K562 (cell line): ENCODE results near the gene GRK4. TPM values are rescaled to one million over a fixed set of nuclear protein-coding genes. Genes with fewer than 3 reads are reported as not detected.

Source experiments
- BCL6 ChIP-seq: fragments of 250-450 bp; sonication (Bioruptor Pico); IDR thresholded peaks from 2 replicates; pipeline ENCODE4 v1.4.0; 2020
- CBFA2T3 ChIP-seq: fragments of 450-650 bp; IDR thresholded peaks from 2 replicates; pipeline ENCODE4 v1.6.1; 2017
- DIDO1 ChIP-seq: fragments of 450-650 bp; IDR thresholded peaks from 2 replicates; pipeline ENCODE4 v1.6.1; 2016; ENCODE audit warnings: low read depth, missing biosample characterization, missing genetic modification characterization
- HNRNPH1 ChIP-seq: fragments of 200-400 bp; formaldehyde crosslinking; optimal IDR thresholded peaks from 2 replicates; pipeline ENCODE3; 2017; ENCODE audit warnings: low read depth, mild to moderate bottlenecking, low read length, moderate library complexity
- HNRNPK ChIP-seq: fragments of 200-400 bp; formaldehyde crosslinking; IDR thresholded peaks from one replicate; pipeline ENCODE4 v1.6.1; 2018; ENCODE audit warnings: mild to moderate bottlenecking, low read depth, low read length; ENCODE audit not compliant: poor library complexity, severe bottlenecking
- MAX ChIP-seq: sonication (generic); formaldehyde crosslinking; IDR thresholded peaks from 2 replicates; pipeline ENCODE4 v1.9.0; 2022; ENCODE audit warnings: mild to moderate bottlenecking, missing genetic modification reagents
- MYBL2 ChIP-seq, 2 experiments: fragments of 450-650 bp in 1 of 2; sonication (generic) in 1 of 2; formaldehyde crosslinking in 1 of 2; IDR thresholded peaks; 2 replicates each; pipeline versions ENCODE4 v1.6.1 to v1.8.1; 2017 to 2022; ENCODE audit warnings: borderline replicate concordance in 1 of 2, inconsistent platforms in 1 of 2, low read depth in 1 of 2, mild to moderate bottlenecking in 1 of 2, missing genetic modification reagents in 1 of 2, moderate library complexity in 1 of 2
- PHF21A ChIP-seq: fragments of 450-650 bp; IDR thresholded peaks from 2 replicates; pipeline ENCODE4 v1.6.1; 2017; ENCODE audit warnings: low read depth, borderline replicate concordance
- PYGO2 ChIP-seq: fragments of 450-650 bp; IDR thresholded peaks from 2 replicates; pipeline ENCODE4 v1.6.1; 2016; ENCODE audit warnings: mild to moderate bottlenecking, missing genetic modification characterization, moderate library complexity, missing compliant biosample characterization
- RB1 ChIP-seq: fragments of 450-650 bp; IDR thresholded peaks from 2 replicates; pipeline ENCODE4 v1.6.1; 2017; ENCODE audit warnings: low read depth, mild to moderate bottlenecking
- RCOR1 ChIP-seq, 2 experiments: IDR thresholded peaks; 2 replicates each; pipeline ENCODE4 v1.6.1; 2012; ENCODE audit warnings: low read depth in 2 of 2, low read length in 2 of 2, borderline replicate concordance in 1 of 2, improper control_type of control experiment in 1 of 2
- SMARCE1 ChIP-seq: fragments of 450-650 bp; IDR thresholded peaks from 2 replicates; pipeline ENCODE4 v1.7.1; 2016; ENCODE audit warnings: mild to moderate bottlenecking
- SP1 ChIP-seq: sonication (generic); formaldehyde crosslinking; IDR thresholded peaks from 2 replicates; pipeline ENCODE4 v1.8.1; 2022; ENCODE audit warnings: mild to moderate bottlenecking, missing genetic modification reagents
- SPI1 ChIP-seq: IDR thresholded peaks from 2 replicates; pipeline ENCODE4 v1.6.1; 2011; ENCODE audit warnings: low read depth, low read length, control low read depth, borderline replicate concordance
- YY1 ChIP-seq, 3 experiments: IDR thresholded peaks; 2 replicates each; pipeline ENCODE4 v1.6.1; 2011; ENCODE audit warnings: low read length in 2 of 3, mild to moderate bottlenecking in 2 of 3, moderate library complexity in 2 of 3, borderline replicate concordance in 1 of 3, control low read depth in 1 of 3, low read depth in 1 of 3; ENCODE audit not compliant: insufficient read depth in 3 of 3, insufficient replicate concordance in 2 of 3, control insufficient read depth in 1 of 3, insufficient read length in 1 of 3; ENCODE audit errors: extremely low read depth in 1 of 3
- ZBTB1 ChIP-seq: sonication (generic); formaldehyde crosslinking; IDR thresholded peaks from 2 replicates; pipeline ENCODE4 v1.8.1; 2023; ENCODE audit warnings: missing genetic modification reagents, low read depth, mild to moderate bottlenecking, borderline replicate concordance
- ZC3H8 ChIP-seq: fragments of 450-650 bp; IDR thresholded peaks from 2 replicates; pipeline ENCODE4 v1.6.1; 2017
- ZNF354B ChIP-seq: fragments of 250-450 bp; sonication (Bioruptor Pico); IDR thresholded peaks from 2 replicates; pipeline ENCODE4 v1.4.0; 2020
- ZNF655 ChIP-seq: fragments of 250-450 bp; sonication (Bioruptor Pico); IDR thresholded peaks from 2 replicates; pipeline ENCODE4 v1.5.0; 2021
- ZNF766 ChIP-seq: fragments of 200-800 bp; sonication (Bioruptor generic); conservative IDR thresholded peaks from 2 replicates; pipeline ENCODE4 v1.6.1; 2016; ENCODE audit warnings: missing genetic modification characterization, missing compliant biosample characterization
- polyA plus RNA-seq, 8 experiments: library from polyadenylated mRNA; depleted of rRNA in 4 of 8; stranded (reverse) in 5 of 8; unstranded in 3 of 8; fragments of >200 nt; fragmentation: Nextera tagmentation in 2 of 8; fragmentation: Illumina TruSeq in 1 of 8; extraction: Ambion mirVana in 2 of 8; extraction: Trizol in 1 of 8; gene quantifications; 2 replicates each; pipeline versions ENCODE4 v1.2.1 to v1.2.3, GENCODE V29; 2011 to 2014; ENCODE audit warnings: inconsistent platforms in 1 of 8, missing spikeins in 1 of 8
- total RNA-seq, 7 experiments: library from RNA; depleted of rRNA in 6 of 7; stranded (reverse); fragments of >200 nt in 6 of 7; fragmentation: Illumina TruSeq in 2 of 7; extraction: Trizol in 2 of 7; gene quantifications; 2 replicates each; pipeline versions ENCODE4 v1.2.1 to v1.2.3, GENCODE V29; 2011 to 2021; ENCODE audit warnings: low replicate concordance in 1 of 7
- TF ChIP-seq, protein P1 (sequence below): sonication (generic); formaldehyde crosslinking; IDR thresholded peaks from 2 replicates; pipeline ENCODE4 v1.8.0; 2023; ENCODE audit warnings: missing genetic modification reagents, mild to moderate bottlenecking, borderline replicate concordance

Gene GRK4
- total and polyA plus RNA-seq, 9 of the 15 experiments (the other 6 are each of a cell fraction or from before 2014, with no cell fraction given), result 1.1 to 4.8 (median 2.6) TPM

GRCh38 chr4:3074846-3075651 is 111.7 kb downstream of the GRK4 start (continued):
- TF ChIP-seq YY1 (IDR thresholded peaks at IDR 0.05; ENCODE audit: borderline replicate concordance in 1 of 3, control insufficient read depth in 1 of 3, extremely low read depth in 1 of 3, insufficient read depth in 3 of 3, insufficient read length in 1 of 3, insufficient replicate concordance in 2 of 3, low read depth in 1 of 3, low read length in 2 of 3), result no peak
- no peak for TF ChIP-seq MYBL2 (IDR thresholded peaks at IDR 0.05; ENCODE audit: low read depth)
- TF ChIP-seq MYBL2 (CRISPR knock-in tag; IDR thresholded peaks at IDR 0.05; ENCODE audit: borderline replicate concordance), result no peak
- TF ChIP-seq, protein P1, sequence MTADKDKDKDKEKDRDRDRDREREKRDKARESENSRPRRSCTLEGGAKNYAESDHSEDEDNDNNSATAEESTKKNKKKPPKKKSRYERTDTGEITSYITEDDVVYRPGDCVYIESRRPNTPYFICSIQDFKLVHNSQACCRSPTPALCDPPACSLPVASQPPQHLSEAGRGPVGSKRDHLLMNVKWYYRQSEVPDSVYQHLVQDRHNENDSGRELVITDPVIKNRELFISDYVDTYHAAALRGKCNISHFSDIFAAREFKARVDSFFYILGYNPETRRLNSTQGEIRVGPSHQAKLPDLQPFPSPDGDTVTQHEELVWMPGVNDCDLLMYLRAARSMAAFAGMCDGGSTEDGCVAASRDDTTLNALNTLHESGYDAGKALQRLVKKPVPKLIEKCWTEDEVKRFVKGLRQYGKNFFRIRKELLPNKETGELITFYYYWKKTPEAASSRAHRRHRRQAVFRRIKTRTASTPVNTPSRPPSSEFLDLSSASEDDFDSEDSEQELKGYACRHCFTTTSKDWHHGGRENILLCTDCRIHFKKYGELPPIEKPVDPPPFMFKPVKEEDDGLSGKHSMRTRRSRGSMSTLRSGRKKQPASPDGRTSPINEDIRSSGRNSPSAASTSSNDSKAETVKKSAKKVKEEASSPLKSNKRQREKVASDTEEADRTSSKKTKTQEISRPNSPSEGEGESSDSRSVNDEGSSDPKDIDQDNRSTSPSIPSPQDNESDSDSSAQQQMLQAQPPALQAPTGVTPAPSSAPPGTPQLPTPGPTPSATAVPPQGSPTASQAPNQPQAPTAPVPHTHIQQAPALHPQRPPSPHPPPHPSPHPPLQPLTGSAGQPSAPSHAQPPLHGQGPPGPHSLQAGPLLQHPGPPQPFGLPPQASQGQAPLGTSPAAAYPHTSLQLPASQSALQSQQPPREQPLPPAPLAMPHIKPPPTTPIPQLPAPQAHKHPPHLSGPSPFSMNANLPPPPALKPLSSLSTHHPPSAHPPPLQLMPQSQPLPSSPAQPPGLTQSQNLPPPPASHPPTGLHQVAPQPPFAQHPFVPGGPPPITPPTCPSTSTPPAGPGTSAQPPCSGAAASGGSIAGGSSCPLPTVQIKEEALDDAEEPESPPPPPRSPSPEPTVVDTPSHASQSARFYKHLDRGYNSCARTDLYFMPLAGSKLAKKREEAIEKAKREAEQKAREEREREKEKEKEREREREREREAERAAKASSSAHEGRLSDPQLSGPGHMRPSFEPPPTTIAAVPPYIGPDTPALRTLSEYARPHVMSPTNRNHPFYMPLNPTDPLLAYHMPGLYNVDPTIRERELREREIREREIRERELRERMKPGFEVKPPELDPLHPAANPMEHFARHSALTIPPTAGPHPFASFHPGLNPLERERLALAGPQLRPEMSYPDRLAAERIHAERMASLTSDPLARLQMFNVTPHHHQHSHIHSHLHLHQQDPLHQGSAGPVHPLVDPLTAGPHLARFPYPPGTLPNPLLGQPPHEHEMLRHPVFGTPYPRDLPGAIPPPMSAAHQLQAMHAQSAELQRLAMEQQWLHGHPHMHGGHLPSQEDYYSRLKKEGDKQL (CRISPR knock-in tag), result no peak
- TF ChIP-seq CBFA2T3, result no peak
- no peak for TF ChIP-seq DIDO1 (tag)
- TF ChIP-seq MAX (CRISPR knock-in tag), result no peak
- TF ChIP-seq SMARCE1, result no peak
- TF ChIP-seq ZC3H8, result no peak
- TF ChIP-seq PHF21A, result no peak
- no peak for TF ChIP-seq PYGO2 (tag)
- no peak for TF ChIP-seq ZNF655 (CRISPR knock-in tag)
- no peak for TF ChIP-seq HNRNPK
- no peak for TF ChIP-seq RCOR1 (IDR thresholded peaks at IDR 0.05; ENCODE audit: borderline replicate concordance in 1 of 2, low read depth in 2 of 2, low read length in 2 of 2)
- TF ChIP-seq SP1, result peak; percentile 52
- no peak for TF ChIP-seq ZNF766
- TF ChIP-seq SPI1, result peak; percentile 90
- TF ChIP-seq RB1, result no peak
- TF ChIP-seq BCL6 (CRISPR knock-in tag), result no peak
- TF ChIP-seq HNRNPH1, result no peak
- TF ChIP-seq ZBTB1, result no peak
- no peak for TF ChIP-seq ZNF354B (CRISPR knock-in tag)
